Stimulated activated memory B cell treated with anti-CD40 and anti-IgM and Interleukin-4, amounts not matched to agents 10 μg/mL and 1 μg/mL and 100 μg/mL, for 72 hours (primary cell): Measurements from ENCODE around the gene GRAMD1B.
"Not testable (repeated sequence)": the region's sequence is repeated elsewhere in the genome, so short reads cannot be mapped to it uniquely, and the experiment has no call there.

Experiments used
- ATAC-seq: fragments of 150-1000 bp; cut with Tn5 transposase; 2 replicates; pipeline ENCODE4 v1.10.0; 2021
- H3K27ac Mint-ChIP-seq: one replicate; pipeline ENCODE4 v1.8.0; 2022; ENCODE audit warnings: mild to moderate bottlenecking, mixed read lengths
- H3K27me3 Mint-ChIP-seq: one replicate; pipeline ENCODE4 v1.8.0; 2022; ENCODE audit warnings: mixed read lengths
- H3K36me3 Mint-ChIP-seq: one replicate; pipeline ENCODE4 v1.8.0; 2022; ENCODE audit warnings: mixed read lengths
- H3K4me1 Mint-ChIP-seq: one replicate; pipeline ENCODE4 v1.8.0; 2022; ENCODE audit warnings: mixed read lengths
- H3K4me3 Mint-ChIP-seq: one replicate; pipeline ENCODE4 v1.8.0; 2022; ENCODE audit warnings: mild to moderate bottlenecking, moderate library complexity, mixed read lengths
- H3K9me3 Mint-ChIP-seq: one replicate; pipeline ENCODE4 v1.8.0; 2022; ENCODE audit warnings: mixed read lengths

Gene GRAMD1B

DNA sequence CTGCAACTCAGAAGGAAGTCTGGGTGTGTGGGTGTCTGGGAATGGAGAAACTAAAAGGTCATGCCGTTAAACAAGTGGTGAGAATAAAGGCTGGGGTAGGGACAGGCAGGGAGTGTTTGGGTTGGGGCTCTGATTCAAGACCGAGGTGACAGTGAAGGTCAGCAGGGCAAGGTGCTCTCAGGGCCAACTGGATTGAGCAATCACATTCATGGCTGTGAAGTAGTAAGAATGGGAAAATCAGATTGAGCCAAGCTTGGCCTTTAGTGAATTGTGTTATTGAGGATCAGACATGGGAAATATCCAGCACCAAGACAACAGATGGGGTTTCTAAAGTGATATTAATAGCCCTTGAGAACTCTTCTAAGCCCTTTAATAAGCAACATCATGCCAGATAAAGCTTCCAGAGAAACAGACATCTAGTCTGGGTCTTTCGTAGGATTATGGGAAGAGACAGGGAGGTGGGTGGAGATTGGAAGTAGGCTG is 200.1 kb downstream of the GRAMD1B start:
- H3K27ac Mint-ChIP-seq = no peak overlapping the region
- H3K4me1 Mint-ChIP-seq = no peaks in the 10 kb centered on the region
- H3K4me3 Mint-ChIP-seq = no peak overlapping the region
- ATAC-seq = no peak
- H3K27me3 Mint-ChIP-seq = peaks cover 27% of the 10 kb centered on the region
- no peaks in the 10 kb centered on the region for H3K36me3 Mint-ChIP-seq
- H3K9me3 Mint-ChIP-seq = no peaks in the 10 kb centered on the region

DNA sequence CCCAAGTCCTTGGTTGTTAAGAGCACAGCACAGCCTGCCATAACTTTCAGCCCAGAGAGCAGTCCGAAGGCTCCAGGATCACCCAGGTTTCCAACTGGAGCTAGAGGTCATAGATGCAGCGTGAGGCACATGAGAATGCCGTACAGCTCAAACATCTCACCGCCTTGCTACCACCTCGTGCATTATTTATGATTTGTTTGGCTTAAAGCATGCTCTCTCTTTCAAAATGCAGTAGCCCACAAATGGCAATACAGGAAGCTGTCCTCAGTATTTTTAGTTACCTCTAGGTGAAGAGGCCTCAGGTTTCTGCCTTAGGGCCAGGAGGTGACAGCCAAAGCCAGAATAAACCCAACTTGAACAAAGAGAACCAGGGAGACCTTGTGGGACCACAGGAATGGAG is 210.0 kb downstream of the GRAMD1B start:
- Mint-ChIP-seq H3K27ac (no peak overlapping the region), H3K4me3 (no peak overlapping the region), H3K27me3 (peaks cover 50% of the 10 kb centered on the region), H3K4me1 (peaks cover 5% of the 10 kb centered on the region), H3K9me3 (no peaks in the 10 kb centered on the region), H3K36me3 (no peaks in the 10 kb centered on the region)
- ATAC-seq = no peak

DNA sequence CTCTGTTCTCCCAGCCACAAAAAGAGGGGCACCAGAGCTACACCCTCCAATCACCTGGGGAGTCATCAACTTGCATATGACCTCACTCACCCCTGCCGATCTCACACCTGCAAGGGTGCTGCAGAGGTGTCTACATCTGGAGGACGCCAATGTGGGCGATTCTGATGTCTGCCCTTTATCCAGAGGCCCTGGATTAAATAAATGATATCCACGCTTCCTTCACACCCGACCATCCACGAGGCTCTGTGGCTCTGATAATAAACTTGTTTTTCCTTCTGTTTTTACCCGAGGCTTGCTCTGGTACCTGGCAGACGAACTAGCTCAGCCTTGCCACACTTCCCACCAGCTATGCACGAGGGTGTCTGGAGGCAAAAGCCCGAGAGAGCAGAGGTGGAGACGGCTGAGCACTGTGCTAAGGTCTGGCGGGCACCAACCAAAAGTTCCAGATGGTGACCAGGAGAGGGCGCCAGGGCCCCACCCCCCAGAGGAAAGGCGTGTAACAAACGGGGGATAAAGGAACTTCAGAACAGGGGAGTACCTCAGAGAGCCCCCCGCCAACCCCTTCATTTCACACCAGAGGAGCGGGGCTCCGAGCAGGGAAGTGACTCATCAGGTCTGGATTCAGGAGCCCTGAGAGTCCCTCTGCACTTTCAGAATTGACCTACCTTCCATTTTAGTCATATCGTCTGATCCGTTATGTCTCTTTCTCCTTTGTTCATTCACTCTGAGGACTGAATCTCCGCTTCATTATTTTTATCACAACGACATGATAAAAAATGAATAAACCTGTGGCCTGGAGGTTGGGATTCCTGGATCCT is 210.8 kb downstream of the GRAMD1B start:
- no peak overlapping the region for H3K27ac Mint-ChIP-seq
- no peaks in the 10 kb centered on the region for H3K9me3 Mint-ChIP-seq
- peak; percentile 73 for ATAC-seq
- H3K36me3 Mint-ChIP-seq = no peaks in the 10 kb centered on the region
- peaks cover 5% of the 10 kb centered on the region for H3K4me1 Mint-ChIP-seq
- peaks cover 55% of the 10 kb centered on the region for H3K27me3 Mint-ChIP-seq
- no peak overlapping the region for H3K4me3 Mint-ChIP-seq

DNA sequence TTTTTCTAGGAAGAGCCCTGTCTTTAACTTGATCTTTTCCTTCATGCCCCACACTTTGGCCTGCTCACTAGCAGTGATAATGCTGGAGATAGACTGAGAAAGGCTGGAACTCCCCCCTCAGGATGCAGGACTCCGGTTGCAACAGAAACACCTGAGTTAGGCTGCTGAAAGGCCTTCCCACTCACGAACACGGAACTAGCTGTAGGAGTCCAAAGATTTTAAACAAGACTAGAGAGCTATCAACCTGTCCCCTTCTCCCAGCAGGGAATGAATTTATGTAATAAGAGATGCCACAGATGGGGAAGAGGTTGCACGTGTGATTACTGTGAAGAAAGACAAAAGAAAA is 211.4 kb downstream of the GRAMD1B start:
- Mint-ChIP-seq H3K4me1 (peaks cover 5% of the 10 kb centered on the region), H3K36me3 (no peaks in the 10 kb centered on the region), H3K4me3 (no peak overlapping the region), H3K27me3 (peaks cover 60% of the 10 kb centered on the region), H3K9me3 (no peaks in the 10 kb centered on the region), H3K27ac (no peak overlapping the region)
- ATAC-seq = no peak

DNA sequence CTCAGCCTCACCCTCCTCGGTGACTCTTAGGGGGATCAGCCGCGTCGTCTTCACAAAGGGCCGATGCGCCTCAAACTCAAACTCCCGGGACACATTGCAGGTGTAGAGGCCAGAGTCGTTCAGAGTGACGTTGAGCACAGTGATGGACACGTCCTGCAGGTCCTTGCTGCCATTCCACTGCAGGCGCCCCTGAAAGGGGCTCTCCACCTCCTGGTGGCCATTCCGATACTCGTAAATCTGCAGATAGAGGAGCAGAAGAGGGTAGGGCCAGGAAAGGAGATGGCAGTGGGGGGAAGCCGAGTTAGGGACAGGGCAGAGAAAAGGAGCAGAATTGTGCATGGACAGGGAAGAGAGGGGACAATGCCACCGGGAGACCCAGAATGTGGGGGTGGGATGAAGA is 212.4 kb downstream of the GRAMD1B start:
- H3K36me3 Mint-ChIP-seq = no peaks in the 10 kb centered on the region

DNA sequence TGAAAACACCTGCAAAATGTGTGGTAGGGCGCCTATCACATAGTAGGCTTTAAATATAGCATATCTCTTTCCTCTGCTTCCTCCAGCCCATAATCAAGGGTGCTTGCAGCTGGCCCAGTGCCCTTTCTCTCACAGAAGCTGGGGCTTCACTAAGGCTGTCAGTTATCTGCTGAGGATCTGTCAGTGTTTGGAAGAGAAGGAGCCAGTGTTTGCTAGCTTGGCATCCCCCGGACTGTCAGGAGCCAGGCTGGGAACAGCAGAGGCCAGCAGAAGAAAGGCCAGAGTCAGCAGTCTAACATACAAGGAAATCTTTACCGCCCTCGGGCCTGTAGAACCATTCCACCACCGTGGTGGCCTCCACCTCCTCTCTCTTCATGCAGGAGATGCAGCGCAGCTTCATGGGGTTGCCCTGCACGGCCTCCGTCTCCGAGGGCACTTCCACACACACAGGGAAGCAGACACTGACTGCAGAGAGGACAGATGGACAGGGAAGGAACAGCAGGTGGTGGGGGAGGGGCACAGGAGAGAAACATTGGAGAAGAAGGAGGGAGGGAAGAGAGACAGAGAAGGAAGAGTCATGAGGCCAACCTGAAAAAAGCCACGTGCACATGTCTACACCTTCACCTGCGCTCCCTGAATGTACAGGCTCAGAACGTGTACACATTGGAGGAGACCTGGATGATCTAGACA is 215.4 kb downstream of the GRAMD1B start:
- Mint-ChIP-seq H3K9me3 (no peaks in the 10 kb centered on the region), H3K27me3 (peaks cover 41% of the 10 kb centered on the region), H3K4me3 (no peak overlapping the region), H3K36me3 (no peaks in the 10 kb centered on the region), H3K4me1 (peaks cover 5% of the 10 kb centered on the region), H3K27ac (no peak overlapping the region)
- no peak for ATAC-seq

More for the DNA sequence above, 212.4 kb downstream of the GRAMD1B start:
- no peak overlapping the region for H3K27ac Mint-ChIP-seq
- no peak overlapping the region for H3K4me3 Mint-ChIP-seq
- ATAC-seq = no peak
- H3K27me3 Mint-ChIP-seq = peaks cover 57% of the 10 kb centered on the region
- H3K4me1 Mint-ChIP-seq = peaks cover 5% of the 10 kb centered on the region
- H3K9me3 Mint-ChIP-seq = no peaks in the 10 kb centered on the region

DNA sequence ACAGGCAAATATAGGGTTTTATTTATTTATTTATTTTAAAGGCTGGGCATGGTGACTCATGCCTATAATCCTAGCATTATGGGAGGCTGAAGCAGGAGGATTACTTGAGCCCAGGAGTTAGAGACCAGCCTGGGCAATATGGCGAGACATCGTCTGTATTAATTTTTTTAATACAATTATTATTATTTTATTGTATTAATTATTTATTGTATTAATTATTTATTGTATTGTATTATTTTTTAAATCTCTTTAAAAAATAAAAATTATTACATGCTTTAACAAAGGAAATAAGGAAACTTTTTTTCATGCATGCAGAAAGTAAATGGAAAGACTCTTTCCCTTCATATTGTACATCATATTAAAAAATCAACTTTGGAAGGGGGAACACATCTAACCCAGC is 220.8 kb downstream of the GRAMD1B start:
- Mint-ChIP-seq H3K9me3 (no peaks in the 10 kb centered on the region), H3K36me3 (no peaks in the 10 kb centered on the region), H3K4me1 (peaks cover 5% of the 10 kb centered on the region), H3K27me3 (peaks cover 50% of the 10 kb centered on the region), H3K4me3 (no peak overlapping the region), H3K27ac (no peak overlapping the region)
- no peak for ATAC-seq

DNA sequence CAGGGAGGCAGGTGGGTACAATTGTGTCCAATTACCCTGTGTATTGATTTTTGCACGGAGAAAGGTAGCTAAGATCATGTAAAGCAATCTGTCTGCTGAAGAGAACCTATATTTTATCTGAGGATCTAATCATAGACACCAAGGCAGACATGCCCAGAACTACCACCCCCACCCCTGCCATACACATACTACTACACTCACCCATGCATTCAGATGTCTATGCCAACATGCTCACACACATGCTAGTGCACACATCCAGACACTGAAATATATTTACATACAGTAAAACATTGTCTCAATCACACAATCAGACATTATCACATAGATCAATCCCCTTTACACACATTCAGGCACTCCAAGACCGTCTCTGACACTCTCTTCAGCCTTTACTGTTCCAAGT is 222.5 kb downstream of the GRAMD1B start:
- Mint-ChIP-seq H3K4me1 (peaks cover 5% of the 10 kb centered on the region), H3K36me3 (no peaks in the 10 kb centered on the region), H3K27ac (no peak overlapping the region), H3K9me3 (peaks cover under 1% of the 10 kb centered on the region), H3K4me3 (no peak overlapping the region), H3K27me3 (peaks cover 45% of the 10 kb centered on the region)
- no peak for ATAC-seq

DNA sequence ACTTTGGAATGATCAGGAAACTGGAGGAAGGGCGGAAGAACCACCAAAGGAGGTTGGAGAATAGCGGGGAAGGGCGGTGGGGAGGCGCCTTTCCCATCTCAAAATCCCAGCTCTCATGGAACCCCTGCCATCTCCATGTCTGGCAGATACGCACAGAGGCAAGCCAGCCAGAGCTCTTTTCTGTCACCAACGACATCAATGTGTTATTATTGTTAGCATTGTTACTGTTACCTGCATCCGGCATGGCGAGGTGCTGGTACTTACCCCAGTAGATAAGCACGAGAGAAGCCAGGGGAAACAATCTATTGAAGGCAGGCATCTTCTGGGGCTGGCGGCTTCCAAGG is 223.4 kb downstream of the GRAMD1B start:
- no peak for ATAC-seq
- peaks cover 6% of the 10 kb centered on the region for H3K4me1 Mint-ChIP-seq
- H3K4me3 Mint-ChIP-seq = peak overlapping the region; percentile 42
- no peak overlapping the region for H3K27ac Mint-ChIP-seq
- H3K27me3 Mint-ChIP-seq = peaks cover 45% of the 10 kb centered on the region
- H3K36me3 Mint-ChIP-seq = peaks cover under 1% of the 10 kb centered on the region
- peaks cover 9% of the 10 kb centered on the region for H3K9me3 Mint-ChIP-seq

DNA sequence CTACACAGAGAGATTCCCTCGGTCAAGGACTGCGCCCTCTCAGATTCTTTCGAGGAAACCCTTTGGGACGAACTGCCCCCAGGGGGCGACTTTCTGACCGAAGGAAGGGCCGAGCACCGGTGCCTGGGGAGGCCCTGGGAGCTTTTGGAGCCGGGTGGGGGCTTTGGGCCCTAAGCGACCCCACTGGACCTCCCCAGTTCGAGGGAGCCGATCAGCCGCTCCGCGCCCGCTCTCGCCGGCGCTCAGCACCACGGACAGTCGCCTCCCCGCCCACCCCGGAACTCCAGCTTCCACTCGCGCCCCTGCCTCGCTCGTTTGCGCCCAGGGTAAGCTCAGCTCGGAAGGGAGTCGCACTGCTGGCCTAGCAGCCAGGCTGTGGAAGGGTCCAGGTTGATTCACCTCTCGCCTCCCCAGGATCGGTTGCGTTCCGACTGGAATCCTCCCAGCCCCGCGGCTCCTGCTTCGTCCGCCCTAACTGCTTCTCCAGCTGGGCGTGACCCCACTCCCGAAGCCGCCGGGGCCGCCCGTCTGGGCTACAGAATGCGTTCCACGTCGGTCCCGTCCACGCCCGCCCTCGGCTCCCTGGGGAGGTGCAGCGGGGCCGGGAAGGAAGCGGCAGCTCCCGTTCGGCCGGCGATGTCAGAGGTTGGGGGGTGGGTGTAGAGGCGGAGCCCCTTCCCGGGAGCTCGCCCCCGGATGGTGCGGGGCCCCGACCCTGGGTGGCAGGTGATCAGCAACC is 223.9 kb downstream of the GRAMD1B start:
- peaks cover 12% of the 10 kb centered on the region for H3K4me1 Mint-ChIP-seq
- ATAC-seq = no peak
- H3K27ac Mint-ChIP-seq = no peak overlapping the region
- peaks cover 6% of the 10 kb centered on the region for H3K36me3 Mint-ChIP-seq
- peaks cover 14% of the 10 kb centered on the region for H3K9me3 Mint-ChIP-seq
- peaks cover 45% of the 10 kb centered on the region for H3K27me3 Mint-ChIP-seq
- peak overlapping the region; percentile 42 for H3K4me3 Mint-ChIP-seq

DNA sequence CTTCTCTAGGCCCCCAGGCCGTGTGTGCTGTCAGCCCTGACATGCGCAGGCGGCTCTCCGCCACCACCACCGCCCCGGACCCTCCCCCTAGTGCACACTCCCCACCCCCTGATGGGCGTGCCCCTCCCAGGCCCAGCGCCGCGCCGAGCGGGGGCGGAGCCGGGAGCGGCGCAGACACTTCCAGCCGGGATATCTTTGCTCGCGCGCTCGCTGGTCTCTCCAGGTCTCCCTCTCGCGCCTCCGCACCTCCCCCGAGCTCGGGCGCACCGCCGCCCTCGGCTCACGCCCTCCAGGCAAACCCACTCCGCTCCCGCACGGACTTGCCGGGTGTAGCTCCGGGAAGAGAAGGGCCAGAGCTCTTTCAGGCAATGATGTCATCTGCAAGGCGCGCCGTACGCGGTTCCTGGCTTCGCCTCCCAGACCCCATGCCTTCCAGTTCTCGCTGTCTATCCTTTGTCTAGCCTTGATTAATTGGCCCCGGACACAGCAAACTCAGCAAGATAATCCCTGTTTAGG is 224.6 kb downstream of the GRAMD1B start, which contains the start of gene SCN3B:
Gene SCN3B, minus strand, starts transcription at position 59 of the 516 bp plus-strand sequence. CDS start 823 bp downstream, outside the sequence.
- Mint-ChIP-seq H3K27ac (no peak within 1 kb of the TSS), H3K27me3 (peaks cover 45% of the 10 kb centered on the region), H3K4me1 (peaks cover 18% of the 10 kb centered on the region), H3K36me3 (peaks cover 7% of the 10 kb centered on the region), H3K4me3 (peak within 1 kb of the TSS; percentile 56), H3K9me3 (peaks cover 20% of the 10 kb centered on the region)
- peak; percentile 63 for ATAC-seq

DNA sequence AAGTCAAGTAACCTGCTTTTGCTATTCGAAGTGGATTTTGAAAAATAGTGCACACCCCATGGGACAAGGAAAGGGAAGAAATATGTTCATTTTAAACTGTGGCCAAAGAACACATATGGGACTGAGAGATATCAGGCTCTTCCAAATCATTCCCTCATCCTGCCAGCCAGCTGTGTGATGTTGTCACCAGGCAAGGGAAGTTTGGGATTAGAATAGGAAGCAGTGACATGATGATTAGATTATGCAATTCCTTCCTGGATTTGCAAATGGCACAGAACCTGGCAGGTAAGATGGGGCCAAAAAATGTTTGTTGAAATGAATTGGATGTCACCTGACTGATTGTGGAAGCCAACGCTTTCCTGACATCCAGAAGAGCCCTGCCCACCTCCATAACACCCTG is 229.2 kb downstream of the GRAMD1B start:
- Mint-ChIP-seq H3K4me3 (no peak overlapping the region), H3K27ac (no peak overlapping the region), H3K4me1 (peaks cover 18% of the 10 kb centered on the region), H3K27me3 (peaks cover 20% of the 10 kb centered on the region), H3K9me3 (peaks cover 27% of the 10 kb centered on the region), H3K36me3 (peaks cover 13% of the 10 kb centered on the region)
- no peak for ATAC-seq

DNA sequence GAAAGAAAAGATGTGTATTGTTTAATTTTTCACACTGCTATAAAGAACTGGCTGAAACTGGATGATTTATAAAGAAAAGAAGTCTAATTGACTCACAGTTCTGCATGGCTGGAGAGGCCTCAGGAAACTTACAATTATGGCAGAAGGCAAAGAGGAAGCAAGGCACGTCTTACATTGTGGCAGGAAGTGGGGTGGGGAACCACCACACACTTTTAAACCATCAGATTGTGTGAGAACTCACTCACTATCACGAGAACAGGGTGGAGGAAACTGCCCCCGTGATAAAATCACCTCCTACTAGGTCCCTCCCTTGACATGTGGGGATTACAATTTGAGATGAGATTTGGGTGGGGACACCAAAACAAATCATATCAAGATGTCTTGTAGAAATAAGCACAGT is 229.9 kb downstream of the GRAMD1B start:
- not testable (repeated sequence) for H3K4me3 Mint-ChIP-seq, H3K27ac Mint-ChIP-seq
- ATAC-seq = peak; percentile 70
- H3K4me1 Mint-ChIP-seq = peaks cover 15% of the 10 kb centered on the region
- peaks cover 16% of the 10 kb centered on the region for H3K27me3 Mint-ChIP-seq
- H3K9me3 Mint-ChIP-seq = peaks cover 27% of the 10 kb centered on the region
- H3K36me3 Mint-ChIP-seq = peaks cover 13% of the 10 kb centered on the region

DNA sequence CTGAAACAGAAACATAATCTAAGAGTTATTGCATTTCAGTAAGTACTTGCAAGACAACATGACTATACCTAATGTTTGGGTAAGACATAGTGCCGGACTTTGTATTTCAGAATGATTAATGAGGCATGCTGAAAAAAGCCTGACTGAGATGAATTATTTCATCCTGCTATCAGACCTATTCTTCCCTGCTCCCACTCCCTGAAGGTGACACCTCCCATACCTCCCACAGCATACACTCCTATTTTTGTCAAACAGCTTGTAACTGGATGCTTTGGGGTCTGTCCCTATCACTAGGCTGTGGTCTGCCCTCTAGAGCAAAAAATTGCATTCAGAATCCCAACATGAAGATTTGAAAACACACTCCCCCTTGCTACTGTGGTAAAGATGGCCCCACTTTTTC is 235.2 kb downstream of the GRAMD1B start:
- no peak for ATAC-seq
- Mint-ChIP-seq H3K4me1 (no peaks in the 10 kb centered on the region), H3K4me3 (no peak overlapping the region), H3K36me3 (peaks cover 5% of the 10 kb centered on the region), H3K9me3 (peaks cover 6% of the 10 kb centered on the region), H3K27ac (no peak overlapping the region), H3K27me3 (no peaks in the 10 kb centered on the region)

DNA sequence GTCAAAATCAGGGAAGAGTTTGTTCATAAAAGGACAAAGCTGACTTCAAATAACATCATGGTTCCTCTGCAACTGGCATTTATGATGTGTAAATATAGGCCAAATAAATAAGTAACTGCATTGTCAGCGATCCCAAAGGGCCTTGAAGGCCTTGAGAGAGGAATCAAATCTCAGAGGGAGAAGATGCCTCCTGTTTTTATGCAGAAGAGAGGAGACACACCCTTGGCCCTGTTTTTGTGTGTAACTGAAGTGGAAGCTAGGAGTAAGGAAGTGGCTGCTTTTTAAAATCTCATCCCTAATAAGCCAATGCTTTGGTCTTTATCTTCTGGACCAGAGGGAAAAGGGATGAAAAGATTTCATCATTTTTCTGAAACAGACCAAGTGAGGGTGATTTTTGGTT is 240.0 kb downstream of the GRAMD1B start:
- Mint-ChIP-seq H3K4me1 (no peaks in the 10 kb centered on the region), H3K9me3 (no peaks in the 10 kb centered on the region), H3K27ac (no peak overlapping the region), H3K36me3 (no peaks in the 10 kb centered on the region), H3K4me3 (no peak overlapping the region), H3K27me3 (peaks cover 10% of the 10 kb centered on the region)
- no peak for ATAC-seq
